Lower leg skin (tissue), 4 donors: ENCODE measurements around the gene LMF2. TPM values are rescaled to one million over a fixed set of nuclear protein-coding genes. Genes with fewer than 3 reads are reported as not detected.
"Not testable (repeated sequence)": the region's sequence is repeated elsewhere in the genome, so short reads cannot be mapped to it uniquely, and the experiment has no call there.

Experiments used
- DNase-seq, 2 donors: peaks; one replicate each; pipeline ENCODE4 v3.0.0-alpha.2; 2019; ENCODE audit warnings: low spot score in 2 of 2
- H3K4me3 ChIP-seq: fragments of 200-600 bp; sonication (generic); 2 replicates; pipeline ENCODE4 v1.5.1; 2017; ENCODE audit warnings: mild to moderate bottlenecking, low read depth; ENCODE audit not compliant: poor library complexity, severe bottlenecking
- POLR2A ChIP-seq, 2 donors: fragments of 450-650 bp; IDR thresholded peaks; one replicate each; pipeline ENCODE4 v1.6.1; 2016 to 2017; ENCODE audit warnings: antibody characterized with exemption in 2 of 2, mild to moderate bottlenecking in 1 of 2, moderate library complexity in 1 of 2
- WGBS, 2 donors: methylation state at CpG; one replicate each; pipeline ENCODE4 v1.1.5; 2018; 5-methylcytosine and 5-hydroxymethylcytosine counted together
- intact Hi-C: fragments of 100-400 bp; cut with DNase I; formaldehyde crosslinking; loops from one replicate; pipeline ENCODE4 v1.15.0; 2023; ENCODE audit warnings: low total_unique reads
- total RNA-seq, 4 donors: library from RNA; depleted of rRNA; stranded (reverse); fragments of >200 nt; gene quantifications; one replicate each; pipeline ENCODE4 v1.1.0, GENCODE V29; 2016
- TF ChIP-seq, protein P1 (sequence below), 3 donors: fragments of 450-650 bp; IDR thresholded peaks; one replicate each; pipeline ENCODE4 v1.5.1; 2016; ENCODE audit warnings: antibody characterized with exemption in 3 of 3, mild to moderate bottlenecking in 3 of 3, moderate library complexity in 2 of 3

Gene LMF2
- total RNA-seq, 4 donors from 2014 or later, result 34.8 to 47.2 (median 38.8) TPM

DNA sequence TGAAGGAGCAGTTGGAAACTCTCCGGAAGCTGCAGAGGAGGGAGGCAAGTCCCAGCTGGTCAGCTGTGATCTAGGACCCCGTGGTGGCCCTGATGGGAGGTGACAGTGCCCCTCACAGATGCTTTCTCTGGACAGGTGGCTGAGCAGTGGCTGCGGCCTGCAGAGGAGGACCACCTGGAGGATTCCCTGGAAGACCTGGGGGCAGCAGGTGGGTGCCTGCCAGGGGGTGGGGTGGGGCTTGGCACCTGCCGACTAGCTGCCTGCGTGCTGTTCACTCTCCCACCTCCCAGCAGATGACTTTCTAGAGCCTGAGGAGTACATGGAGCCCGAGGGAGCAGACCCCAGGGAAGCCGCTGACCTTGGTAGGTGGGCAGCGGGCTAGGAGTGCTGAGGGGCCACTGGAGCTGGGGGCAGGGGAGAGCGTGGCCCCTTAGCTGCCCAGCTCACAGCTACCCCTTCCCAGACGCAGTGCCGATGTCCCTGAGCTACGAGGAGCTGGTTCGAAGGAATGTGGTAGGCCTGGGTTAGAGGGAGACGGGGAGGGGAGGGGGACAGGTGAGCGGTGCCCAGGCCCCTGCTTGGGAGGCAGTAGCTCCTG is 14.8 kb upstream of the LMF2 start:
- DNase-seq, result no peak
- 90 to 92% methylated on average over 15 of the region's 15 CpGs for WGBS, 2 donors
- intact Hi-C loops, result no loop called here
- H3K4me3 ChIP-seq, result no peak overlapping the region
- TF ChIP-seq, protein P1, sequence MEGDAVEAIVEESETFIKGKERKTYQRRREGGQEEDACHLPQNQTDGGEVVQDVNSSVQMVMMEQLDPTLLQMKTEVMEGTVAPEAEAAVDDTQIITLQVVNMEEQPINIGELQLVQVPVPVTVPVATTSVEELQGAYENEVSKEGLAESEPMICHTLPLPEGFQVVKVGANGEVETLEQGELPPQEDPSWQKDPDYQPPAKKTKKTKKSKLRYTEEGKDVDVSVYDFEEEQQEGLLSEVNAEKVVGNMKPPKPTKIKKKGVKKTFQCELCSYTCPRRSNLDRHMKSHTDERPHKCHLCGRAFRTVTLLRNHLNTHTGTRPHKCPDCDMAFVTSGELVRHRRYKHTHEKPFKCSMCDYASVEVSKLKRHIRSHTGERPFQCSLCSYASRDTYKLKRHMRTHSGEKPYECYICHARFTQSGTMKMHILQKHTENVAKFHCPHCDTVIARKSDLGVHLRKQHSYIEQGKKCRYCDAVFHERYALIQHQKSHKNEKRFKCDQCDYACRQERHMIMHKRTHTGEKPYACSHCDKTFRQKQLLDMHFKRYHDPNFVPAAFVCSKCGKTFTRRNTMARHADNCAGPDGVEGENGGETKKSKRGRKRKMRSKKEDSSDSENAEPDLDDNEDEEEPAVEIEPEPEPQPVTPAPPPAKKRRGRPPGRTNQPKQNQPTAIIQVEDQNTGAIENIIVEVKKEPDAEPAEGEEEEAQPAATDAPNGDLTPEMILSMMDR (IDR thresholded peaks at IDR 0.05), result no peak
- no peak for TF ChIP-seq POLR2A (IDR thresholded peaks at IDR 0.05)

DNA sequence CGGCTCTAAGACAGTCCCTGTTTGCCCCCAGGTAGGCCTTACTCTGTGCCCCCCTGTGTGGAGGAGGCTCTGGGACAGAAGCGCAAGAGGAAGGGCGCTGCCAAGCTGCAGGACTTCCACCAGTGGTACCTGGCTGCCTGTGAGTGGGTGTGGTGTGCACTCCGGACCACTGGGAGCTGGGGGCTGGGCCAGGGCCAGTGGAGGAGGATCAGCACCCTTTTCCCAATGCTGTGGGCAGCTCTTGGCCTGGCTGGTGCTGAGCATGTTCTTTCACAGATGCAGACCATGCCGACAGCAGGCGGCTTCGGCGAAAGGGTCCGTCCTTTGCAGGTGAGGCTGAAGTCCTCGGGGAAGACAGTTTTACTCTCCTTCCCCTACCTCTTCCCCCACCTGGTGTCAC is 14.2 kb upstream of the LMF2 start:
- no peak overlapping the region for H3K4me3 ChIP-seq
- intact Hi-C loops, result no loop called here
- TF ChIP-seq, protein P1 (IDR thresholded peaks at IDR 0.05), result no peak
- DNase-seq, result no peak
- WGBS, 2 donors, result 94 to 97% methylated on average over 7 to 10 of the region's 10 CpGs

DNA sequence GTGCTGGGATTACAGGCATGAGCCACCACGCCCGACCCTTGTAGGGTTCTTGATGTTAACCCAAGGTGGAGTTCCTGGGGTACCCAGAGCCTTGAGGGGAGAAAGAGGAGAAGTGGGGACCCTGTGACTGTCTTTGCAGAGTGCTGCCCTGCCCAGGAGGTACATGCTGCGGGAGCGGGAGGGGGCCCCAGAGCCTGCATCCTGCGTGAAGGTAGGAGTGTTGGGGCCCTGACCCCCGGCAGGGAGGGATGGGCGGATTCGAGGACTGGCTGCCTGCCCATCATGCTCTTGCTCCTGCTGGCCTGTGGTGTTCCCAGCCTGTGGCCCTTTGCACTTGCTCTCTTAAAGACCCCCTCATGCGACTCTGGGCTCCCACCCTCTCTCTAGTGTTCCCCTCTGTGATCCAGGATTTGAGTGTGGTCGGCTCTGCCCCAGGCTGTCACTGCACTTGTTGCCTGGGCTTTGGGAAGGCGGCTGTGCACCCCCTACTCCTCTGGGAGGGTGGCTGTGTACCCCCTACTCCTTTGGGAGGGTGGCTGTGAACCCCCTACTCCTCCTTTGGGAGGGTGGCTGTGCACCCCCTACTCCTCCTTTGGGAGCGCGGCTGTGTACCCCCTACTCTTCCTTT is 13.4 kb upstream of the LMF2 start:
- DNase-seq, result no peak
- intact Hi-C loops, result no loop called here
- H3K4me3 ChIP-seq, result no peak overlapping the region
- TF ChIP-seq, protein P1 (IDR thresholded peaks at IDR 0.05), result no peak
- no peak for TF ChIP-seq POLR2A (IDR thresholded peaks at IDR 0.05)
- 91 to 93% methylated on average over 12 of the region's 13 CpGs for whole genome bisulfite sequencing, 2 donors

DNA sequence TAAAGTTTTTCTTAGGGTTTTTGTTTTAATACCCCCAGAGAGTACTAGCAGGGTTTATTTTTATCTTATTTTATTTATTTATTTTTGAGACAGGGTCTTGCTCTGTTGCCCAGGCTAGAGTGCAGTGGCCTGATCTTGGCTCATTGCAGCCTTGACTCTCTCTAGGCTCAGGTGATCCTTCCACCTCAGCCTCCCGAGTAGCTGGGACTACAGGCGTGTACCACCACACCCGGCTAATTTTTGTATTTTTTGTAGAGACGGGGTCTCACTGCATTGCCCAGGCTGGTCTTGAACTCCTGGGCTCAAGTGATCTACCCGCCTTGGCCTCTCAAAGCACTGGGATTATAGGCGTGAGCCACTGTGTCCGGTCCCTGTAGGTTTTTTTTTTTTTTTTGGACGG is 12.7 kb upstream of the LMF2 start:
- DNase-seq, H3K4me3 ChIP-seq, intact Hi-C loops: not testable (repeated sequence)
- WGBS, 2 donors, result 96% methylated on average over 8 of the region's 8 CpGs

DNA sequence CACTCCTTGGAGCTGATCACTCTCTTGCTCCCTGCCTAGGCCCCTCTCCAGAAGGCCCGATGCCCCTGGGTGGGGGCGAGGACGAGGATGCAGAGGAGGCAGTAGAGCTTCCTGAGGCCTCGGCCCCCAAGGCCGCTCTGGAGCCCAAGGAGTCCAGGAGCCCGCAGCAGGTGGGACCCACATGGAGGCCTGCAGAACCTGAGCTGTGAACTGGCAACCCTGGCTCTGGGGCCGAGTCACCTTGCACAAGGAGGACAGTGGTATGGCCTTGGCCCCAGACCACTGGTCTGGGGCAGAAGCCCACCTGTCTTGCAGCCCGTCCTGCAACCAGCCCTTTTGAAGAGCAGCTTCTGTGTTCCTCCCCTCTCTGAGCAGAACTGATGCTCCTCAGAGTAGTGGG is 11.6 kb upstream of the LMF2 start:
- 85 to 94% methylated on average over 6 to 8 of the region's 8 CpGs for WGBS, 2 donors
- intact Hi-C loops, result no loop called here
- H3K4me3 ChIP-seq, result no peak overlapping the region
- no peak for TF ChIP-seq POLR2A (IDR thresholded peaks at IDR 0.05)
- TF ChIP-seq, protein P1 (IDR thresholded peaks at IDR 0.05), result no peak
- no peak for DNase-seq

DNA sequence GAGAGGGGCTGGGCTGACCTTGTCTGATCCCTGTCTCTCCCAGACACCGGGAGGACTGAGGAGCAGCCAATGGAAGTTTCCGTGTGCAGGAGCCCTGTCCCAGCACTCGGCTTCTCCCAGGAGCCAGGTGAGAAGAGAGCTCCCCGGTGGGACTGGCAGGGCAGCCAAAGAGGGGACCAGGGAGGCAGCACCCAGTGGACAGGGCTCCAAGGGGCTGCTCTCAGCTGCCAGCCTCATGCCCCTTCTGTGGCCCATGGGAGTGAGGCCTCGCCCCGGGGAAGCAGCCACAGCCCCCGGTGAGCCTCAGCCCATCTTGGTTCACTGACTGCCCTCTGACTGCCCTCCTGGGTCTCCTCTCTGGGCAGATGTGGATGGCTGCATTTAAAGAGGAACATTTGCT is 11.1 kb upstream of the LMF2 start:
- TF ChIP-seq, protein P1 (IDR thresholded peaks at IDR 0.05), result no peak
- no peak for TF ChIP-seq POLR2A (IDR thresholded peaks at IDR 0.05)
- no peak for DNase-seq
- intact Hi-C loops, result no loop called here
- 93 to 97% methylated on average over 5 to 7 of the region's 7 CpGs for WGBS, 2 donors
- no peak overlapping the region for H3K4me3 ChIP-seq
